Omental fat pad (tissue), 4 donors: ENCODE measurements around the gene NME4. TPM values are rescaled to one million over a fixed set of nuclear protein-coding genes. Genes with fewer than 3 reads are reported as not detected.
"Not testable (repeated sequence)": the region's sequence is repeated elsewhere in the genome, so short reads cannot be mapped to it uniquely, and the experiment has no call there.

Source experiments
- ATAC-seq: fragments of 150-250 bp; one replicate; pipeline ENCODE4 v1.9.1; 2016; ENCODE audit warnings: mild to moderate bottlenecking, moderate library complexity; ENCODE audit not compliant: low FRiP score
- DNase-seq: peaks from one replicate; pipeline ENCODE4 v3.0.0-alpha.2; 2019; ENCODE audit warnings: low spot score
- CTCF ChIP-seq, 3 donors: fragments of 450-650 bp; IDR thresholded peaks; one replicate each; pipeline ENCODE4 v1.5.1; 2016 to 2017; ENCODE audit warnings: antibody characterized with exemption in 3 of 3, mild to moderate bottlenecking in 3 of 3, moderate library complexity in 2 of 3
- total RNA-seq, 4 donors: library from RNA; depleted of rRNA; stranded (reverse); fragments of >200 nt; gene quantifications; one replicate each; pipeline ENCODE4 v1.1.0, GENCODE V29; 2016

Gene NME4
- total RNA-seq, 4 donors from 2014 or later, result 49.5 to 115 (median 79.3) TPM

GRCh38 chr16:383326-384051 lies 13.5 kb upstream of the NME4 start:
- TF ChIP-seq CTCF (IDR thresholded peaks at IDR 0.05), result no peak
- ATAC-seq (no peak), DNase-seq (no peak)

- ATAC-seq (no peak), DNase-seq (no peak)
- TF ChIP-seq CTCF (IDR thresholded peaks at IDR 0.05), result no peak
Measured at GRCh38 chr16:386641-387156, 10.3 kb upstream of the NME4 start.

GRCh38 chr16:387761-388666 lies 9.0 kb upstream of the NME4 start:
- not testable (repeated sequence) for ATAC-seq

GRCh38 chr16:389352-389751 lies 7.6 kb upstream of the NME4 start:
- ATAC-seq (no peak), DNase-seq (no peak)
- no peak for TF ChIP-seq CTCF (IDR thresholded peaks at IDR 0.05)

More at GRCh38 chr16:387761-388666, 9.0 kb upstream of the NME4 start:
- DNase-seq, result not testable (repeated sequence)

GRCh38 chr16:391885-392335 lies 5.1 kb upstream of the NME4 start:
- DNase-seq (no peak), ATAC-seq (peak; percentile 45)
- no peak for TF ChIP-seq CTCF (IDR thresholded peaks at IDR 0.05)

GRCh38 chr16:392450-393030 lies 4.5 kb upstream of the NME4 start:
- TF ChIP-seq CTCF (IDR thresholded peaks at IDR 0.05), result no peak
- no peak for ATAC-seq
- DNase-seq, result no peak

GRCh38 chr16:396199-396598 lies 800 bp upstream of the NME4 start:
- DNase-seq (no peak), ATAC-seq (no peak)
- TF ChIP-seq CTCF (IDR thresholded peaks at IDR 0.05), result no peak
